ENCODE results near the gene ZFP1.

ZFP1 gene

GRCh38 chr16:75189638-75190245 is 41.4 kb downstream of the ZFP1 start:
- TF ChIP-seq, protein P1, sequence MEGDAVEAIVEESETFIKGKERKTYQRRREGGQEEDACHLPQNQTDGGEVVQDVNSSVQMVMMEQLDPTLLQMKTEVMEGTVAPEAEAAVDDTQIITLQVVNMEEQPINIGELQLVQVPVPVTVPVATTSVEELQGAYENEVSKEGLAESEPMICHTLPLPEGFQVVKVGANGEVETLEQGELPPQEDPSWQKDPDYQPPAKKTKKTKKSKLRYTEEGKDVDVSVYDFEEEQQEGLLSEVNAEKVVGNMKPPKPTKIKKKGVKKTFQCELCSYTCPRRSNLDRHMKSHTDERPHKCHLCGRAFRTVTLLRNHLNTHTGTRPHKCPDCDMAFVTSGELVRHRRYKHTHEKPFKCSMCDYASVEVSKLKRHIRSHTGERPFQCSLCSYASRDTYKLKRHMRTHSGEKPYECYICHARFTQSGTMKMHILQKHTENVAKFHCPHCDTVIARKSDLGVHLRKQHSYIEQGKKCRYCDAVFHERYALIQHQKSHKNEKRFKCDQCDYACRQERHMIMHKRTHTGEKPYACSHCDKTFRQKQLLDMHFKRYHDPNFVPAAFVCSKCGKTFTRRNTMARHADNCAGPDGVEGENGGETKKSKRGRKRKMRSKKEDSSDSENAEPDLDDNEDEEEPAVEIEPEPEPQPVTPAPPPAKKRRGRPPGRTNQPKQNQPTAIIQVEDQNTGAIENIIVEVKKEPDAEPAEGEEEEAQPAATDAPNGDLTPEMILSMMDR (IDR thresholded peaks at IDR 0.05; ENCODE audit: low read depth, low read length): no peak
- DNase-seq (ENCODE audit: low read depth in 2 of 2): no peak
- H3K4me3 ChIP-seq (replicated peaks in 1 of 2; ENCODE audit: low read depth in 2 of 2, low read length in 2 of 2): no peak overlapping the region

- no peak overlapping the region for H3K4me3 ChIP-seq (replicated peaks in 1 of 2; ENCODE audit: low read depth in 2 of 2, low read length in 2 of 2)
- DNase-seq (ENCODE audit: low read depth in 2 of 2): no peak
- TF ChIP-seq, protein P1 (IDR thresholded peaks at IDR 0.05; ENCODE audit: low read depth, low read length): no peak
Observed at GRCh38 chr16:75192606-75193264, 44.4 kb downstream of the ZFP1 start.

DNA sequence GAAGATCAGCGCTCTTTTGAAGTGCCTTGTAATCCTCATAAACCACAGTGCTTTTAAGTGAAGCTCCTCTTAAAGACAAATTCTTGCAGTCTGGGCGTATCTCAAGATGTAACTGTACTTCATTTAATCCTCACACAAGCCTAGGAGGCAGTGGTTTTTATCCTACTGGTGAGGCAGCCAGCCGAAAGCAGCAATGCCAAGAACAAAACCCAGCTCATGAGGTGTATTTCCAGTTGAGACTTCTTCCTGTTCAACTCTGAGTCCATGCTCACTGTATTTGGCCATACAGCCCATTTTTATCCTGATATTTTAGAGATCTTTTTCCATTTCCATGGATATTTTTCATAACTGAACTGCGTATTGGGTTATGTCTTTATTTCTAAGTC is 44.9 kb downstream of the ZFP1 start:
- TF ChIP-seq, protein P1 (IDR thresholded peaks at IDR 0.05; ENCODE audit: low read depth, low read length): no peak
- H3K4me3 ChIP-seq (replicated peaks in 1 of 2; ENCODE audit: low read depth in 2 of 2, low read length in 2 of 2): no peak overlapping the region
- DNase-seq (ENCODE audit: low read depth in 2 of 2): no peak

DNA sequence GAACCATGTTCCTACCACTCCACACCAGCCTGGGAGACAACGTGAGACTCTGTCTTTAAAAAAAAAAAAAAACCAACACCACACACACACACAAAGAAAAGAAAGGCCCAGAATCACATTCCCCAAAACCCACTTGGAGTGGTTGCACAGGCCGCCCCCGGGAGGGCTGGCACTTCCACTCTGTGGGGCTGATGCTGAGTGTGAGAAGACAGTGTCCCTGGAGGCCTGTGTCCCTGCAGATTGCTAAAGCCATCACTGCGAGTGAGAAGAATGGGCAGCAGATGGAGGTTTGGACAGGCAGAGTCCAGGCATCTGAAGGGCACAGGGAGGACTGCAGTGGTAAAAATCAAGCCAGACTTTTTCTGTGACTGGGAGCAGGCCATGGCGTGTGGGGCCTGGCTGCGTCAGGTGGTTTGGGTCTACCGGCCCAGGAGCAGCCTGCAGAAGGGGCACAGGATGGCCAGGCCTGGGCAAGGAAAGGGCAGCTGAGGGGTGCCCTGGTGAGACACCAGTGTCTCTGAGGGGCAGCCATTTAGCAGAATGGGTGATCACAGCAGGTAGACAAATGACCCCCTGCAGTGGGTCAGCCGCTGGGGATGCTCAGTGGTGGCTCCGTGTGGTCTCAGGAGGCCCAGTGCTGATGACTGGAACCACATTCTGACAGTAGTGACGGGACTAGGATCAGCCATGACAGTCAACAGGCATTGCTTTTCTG is 45.6 kb downstream of the ZFP1 start:
- DNase-seq (ENCODE audit: low read depth in 2 of 2): no peak
- TF ChIP-seq, protein P1 (IDR thresholded peaks at IDR 0.05; ENCODE audit: low read depth, low read length): no peak
- H3K4me3 ChIP-seq (replicated peaks in 1 of 2; ENCODE audit: low read depth in 2 of 2, low read length in 2 of 2): no peak overlapping the region

DNA sequence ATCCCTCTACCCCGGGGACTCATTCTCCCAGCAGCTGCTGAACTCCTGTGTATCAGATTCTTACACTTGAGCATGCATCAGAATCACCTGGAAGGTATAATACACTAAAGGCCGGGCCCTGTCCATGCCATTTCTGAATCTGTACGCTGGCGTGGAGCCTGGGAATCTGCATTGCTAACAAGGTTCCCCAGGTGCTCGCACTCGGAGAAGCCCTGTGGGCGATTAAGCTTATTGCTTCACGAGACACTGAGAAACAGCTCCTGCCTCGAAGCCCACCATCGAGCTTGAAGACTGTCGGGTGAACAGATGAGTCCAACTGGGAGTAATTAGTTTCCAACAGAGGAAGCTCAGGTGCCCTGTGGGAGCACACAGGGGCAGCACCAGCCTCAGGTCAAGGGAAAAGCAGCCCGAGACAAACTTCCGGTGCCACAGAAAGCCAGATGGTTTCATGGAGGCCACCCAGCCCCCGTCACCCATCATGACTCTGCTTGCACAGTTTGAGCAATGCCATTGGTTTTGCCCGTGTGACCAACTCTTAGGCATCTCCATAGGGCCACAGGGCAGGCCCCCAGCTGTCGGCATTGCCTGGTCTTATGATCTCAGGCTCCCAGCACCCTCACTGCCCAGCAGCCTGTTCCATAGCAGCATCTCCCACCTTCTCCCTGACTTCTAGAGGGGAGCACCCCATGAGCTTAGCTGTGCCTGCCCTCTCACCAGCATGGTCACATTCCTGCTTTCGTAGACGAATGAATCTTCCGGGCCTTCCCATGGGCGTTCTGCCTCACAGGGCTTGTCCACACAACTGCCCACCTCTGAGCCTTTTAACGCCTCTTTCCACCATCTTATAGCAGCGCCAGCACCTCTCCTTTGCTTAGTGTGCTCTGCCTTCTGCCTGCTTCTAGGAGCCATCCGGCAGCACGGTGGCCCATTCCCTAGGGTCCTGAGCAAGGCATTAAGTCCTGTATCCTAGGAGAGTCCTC is 47.8 kb downstream of the ZFP1 start:
- H3K4me3 ChIP-seq (replicated peaks in 1 of 2; ENCODE audit: low read depth in 2 of 2, low read length in 2 of 2): no peak overlapping the region
- TF ChIP-seq, protein P1 (IDR thresholded peaks at IDR 0.05; ENCODE audit: low read depth, low read length): no peak
- DNase-seq (ENCODE audit: low read depth in 2 of 2): no peak

GRCh38 chr16:75196836-75197235 is 48.5 kb downstream of the ZFP1 start:
- TF ChIP-seq, protein P1 (IDR thresholded peaks at IDR 0.05; ENCODE audit: low read depth, low read length): no peak
- H3K4me3 ChIP-seq (replicated peaks in 1 of 2; ENCODE audit: low read depth in 2 of 2, low read length in 2 of 2): no peak overlapping the region
- no peak for DNase-seq (ENCODE audit: low read depth in 2 of 2)

Measured in cardiac fibroblast (primary cell).